H1 (cell line): ENCODE data around the gene TRAIP. TPM values are rescaled to one million over a fixed set of nuclear protein-coding genes. Genes with fewer than 3 reads are reported as not detected.

Experiments
- CTCF ChIA-PET: fragments of 300-600 bp; sonication (Branson Sonifier 250); formaldehyde crosslinking; loops from one replicate; lab custom pipeline; 2021; ENCODE audit not compliant: partially characterized antibody; lab: Charles Lee
- POLR2A ChIA-PET: fragments of 300-600 bp; sonication (Branson Sonifier 250); formaldehyde crosslinking; loops from one replicate; lab custom pipeline; 2021; ENCODE audit warnings: inconsistent platforms; ENCODE audit not compliant: partially characterized antibody; lab: Charles Lee
- DNase-seq, 2 experiments: peaks; one replicate each; pipeline versions ENCODE4 v3.0.0 to v3.0.0-alpha.2; 2010 to 2022; ENCODE audit warnings: low spot score in 2 of 2, low read depth in 1 of 2, mixed read lengths in 1 of 2
- FAIRE-seq: peaks from 2 replicates; lab custom pipeline; 2011; peaks lifted over from hg19 to GRCh38; lab: Jason Lieb, UNC
- H2AFZ ChIP-seq: 2 replicates; pipeline ENCODE4 v1.8.1; 2012; ENCODE audit warnings: low read length, inconsistent platforms
- H2AK5ac ChIP-seq: 2 replicates; pipeline ENCODE4 v1.6.1; 2013; ENCODE audit warnings: low read depth, low read length
- H2BK120ac ChIP-seq: replicated peaks from 2 replicates; pipeline ENCODE3; 2013; ENCODE audit warnings: low read depth, low read length, inconsistent platforms
- H2BK12ac ChIP-seq: 2 replicates; pipeline ENCODE4 v1.6.1; 2013; ENCODE audit warnings: low read depth, low read length
- H2BK15ac ChIP-seq: 2 replicates; pipeline ENCODE4 v1.6.1; 2013; ENCODE audit warnings: low read length
- H2BK20ac ChIP-seq: 2 replicates; pipeline ENCODE4 v1.6.1; 2013; ENCODE audit warnings: low read length
- H2BK5ac ChIP-seq: 2 replicates; pipeline ENCODE4 v1.6.1; 2013; ENCODE audit warnings: low read depth, low read length
- H3K14ac ChIP-seq: 2 replicates; pipeline ENCODE4 v1.6.1; 2013; ENCODE audit warnings: inconsistent platforms; ENCODE audit not compliant: insufficient read length
- H3K18ac ChIP-seq: 2 replicates; pipeline ENCODE4 v1.6.1; 2013; ENCODE audit warnings: low read length; ENCODE audit errors: extremely low read depth
- H3K23ac ChIP-seq: 2 replicates; pipeline ENCODE4 v1.6.1; 2013; ENCODE audit warnings: inconsistent platforms; ENCODE audit not compliant: insufficient read length
- H3K23me2 ChIP-seq: 2 replicates; pipeline ENCODE4 v1.6.1; 2013; ENCODE audit warnings: low read depth, low read length
- H3K27ac ChIP-seq: 2 replicates; pipeline ENCODE4 v1.6.1; 2011; ENCODE audit warnings: low read depth, low read length, inconsistent platforms
- H3K27me3 ChIP-seq, 4 experiments: replicated peaks in 1 of 4; 1 replicate in 1 of 4; 2 replicates in 3 of 4; pipeline versions ENCODE4 v1.6.1 to v1.8.1; 2011 to 2013; ENCODE audit warnings: low read length in 3 of 4, mild to moderate bottlenecking in 3 of 4, inconsistent platforms in 2 of 4, mixed read lengths in 2 of 4, moderate library complexity in 1 of 4; ENCODE audit not compliant: control insufficient read depth in 3 of 4, insufficient read depth in 3 of 4; ENCODE audit errors: extremely low read depth in 1 of 4
- H3K36me3 ChIP-seq, 4 experiments: 2 replicates each; pipeline versions ENCODE4 v1.6.1 to v1.8.1; 2011 to 2013; ENCODE audit warnings: mild to moderate bottlenecking in 4 of 4, low read length in 3 of 4, moderate library complexity in 2 of 4, control low read depth in 1 of 4, inconsistent platforms in 1 of 4; ENCODE audit not compliant: insufficient read depth in 4 of 4, control insufficient read depth in 2 of 4
- H3K4ac ChIP-seq: replicated peaks from 2 replicates; pipeline ENCODE3; 2013; ENCODE audit warnings: low read length, low read depth, mixed read lengths, inconsistent platforms; ENCODE audit not compliant: insufficient read length
- H3K4me1 ChIP-seq, 4 experiments: replicated peaks in 1 of 4; 1 replicate in 1 of 4; 2 replicates in 3 of 4; pipeline versions ENCODE4 v1.6.1 to v1.8.1; 2011 to 2013; ENCODE audit warnings: low read length in 3 of 4, inconsistent platforms in 2 of 4, mixed read lengths in 1 of 4; ENCODE audit not compliant: insufficient read depth in 4 of 4, control insufficient read depth in 3 of 4
- H3K4me2 ChIP-seq, 2 experiments: 2 replicates each; pipeline versions ENCODE4 v1.6.1 to v1.8.1; 2011 to 2013; ENCODE audit warnings: low read depth in 2 of 2, low read length in 2 of 2, control low read depth in 1 of 2, inconsistent platforms in 1 of 2, mild to moderate bottlenecking in 1 of 2; ENCODE audit not compliant: insufficient read depth in 1 of 2
- H3K4me3 ChIP-seq, 4 experiments: fragments of 200-600, 300-600 bp in 1 of 4; sonication (generic), shearing (Covaris generic), sonication (Bioruptor Twin) in 1 of 4; 2 replicates each; pipeline versions ENCODE4 v1.5.1 to v1.8.1; 2011 to 2016; ENCODE audit warnings: low read length in 4 of 4, low read depth in 3 of 4, control low read depth in 2 of 4, inconsistent platforms in 2 of 4, mild to moderate bottlenecking in 2 of 4, mixed read lengths in 1 of 4, moderate library complexity in 1 of 4; ENCODE audit not compliant: insufficient read depth in 2 of 4; ENCODE audit errors: extremely low read depth in 1 of 4
- H3K56ac ChIP-seq: replicated peaks from 2 replicates; pipeline ENCODE3; 2013; ENCODE audit warnings: low read depth, mild to moderate bottlenecking, mixed read lengths, low read length, inconsistent platforms; ENCODE audit not compliant: insufficient read length
- H3K79me1 ChIP-seq: 2 replicates; pipeline ENCODE4 v1.6.1; 2013; ENCODE audit warnings: low read depth, low read length, control low read depth
- H3K79me2 ChIP-seq, 2 experiments: 2 replicates each; pipeline versions ENCODE4 v1.6.1 to v1.8.1; 2012 to 2013; ENCODE audit warnings: low read length in 2 of 2, mild to moderate bottlenecking in 2 of 2, inconsistent platforms in 1 of 2; ENCODE audit not compliant: insufficient read depth in 2 of 2, control insufficient read depth in 1 of 2
- H3K9ac ChIP-seq, 4 experiments: replicated peaks in 1 of 4; 1 replicate in 1 of 4; 2 replicates in 3 of 4; pipeline versions ENCODE4 v1.6.1 to v1.8.1; 2011 to 2013; ENCODE audit warnings: low read depth in 3 of 4, low read length in 3 of 4, control low read depth in 2 of 4, mild to moderate bottlenecking in 2 of 4, moderate library complexity in 2 of 4, inconsistent platforms in 1 of 4; ENCODE audit errors: extremely low read depth in 1 of 4
- H3K9me3 ChIP-seq, 2 experiments: 2 replicates each; pipeline versions ENCODE4 v1.6.1 to v1.8.1; 2012 to 2013; ENCODE audit warnings: mild to moderate bottlenecking in 2 of 2, moderate library complexity in 2 of 2, control low read depth in 1 of 2, inconsistent platforms in 1 of 2, low read depth in 1 of 2, low read length in 1 of 2, mixed read lengths in 1 of 2; ENCODE audit not compliant: insufficient read depth in 2 of 2
- H4K20me1 ChIP-seq, 2 experiments: replicated peaks in 1 of 2; 2 replicates each; pipeline versions ENCODE3 to v1.8.1; 2011 to 2013; ENCODE audit warnings: inconsistent platforms in 2 of 2, low read length in 2 of 2, mild to moderate bottlenecking in 1 of 2; ENCODE audit not compliant: insufficient read depth in 2 of 2, control insufficient read depth in 1 of 2
- H4K5ac ChIP-seq: 2 replicates; pipeline ENCODE4 v1.6.1; 2013; ENCODE audit warnings: low read length, low read depth, mixed read lengths, inconsistent platforms; ENCODE audit not compliant: insufficient read length
- H4K8ac ChIP-seq: 2 replicates; pipeline ENCODE4 v1.8.0; 2013; ENCODE audit warnings: mild to moderate bottlenecking, moderate library complexity, low read length, inconsistent platforms; ENCODE audit not compliant: insufficient read depth; ENCODE audit errors: extremely low read depth
- H4K91ac ChIP-seq: replicated peaks from 2 replicates; pipeline ENCODE3; 2013; ENCODE audit warnings: low read length, mixed read lengths, inconsistent platforms; ENCODE audit not compliant: insufficient read length
- RAD21 ChIP-seq, 2 experiments: IDR thresholded peaks in 1 of 2; conservative IDR thresholded peaks in 1 of 2; 2 replicates each; pipeline ENCODE4 v1.6.1; 2011; ENCODE audit warnings: low read depth in 2 of 2, low read length in 2 of 2, improper control_type of control experiment in 1 of 2, inconsistent platforms in 1 of 2, mild to moderate bottlenecking in 1 of 2, moderate library complexity in 1 of 2
- SIN3A ChIP-seq, 2 experiments: IDR thresholded peaks in 1 of 2; conservative IDR thresholded peaks in 1 of 2; 2 replicates each; pipeline ENCODE4 v1.6.1; 2011 to 2012; ENCODE audit warnings: low read length in 2 of 2, improper control_type of control experiment in 1 of 2, low read depth in 1 of 2, mild to moderate bottlenecking in 1 of 2
- WGBS, 2 experiments: shearing (Covaris generic) in 1 of 2; methylation state at CpG; one replicate each; pipeline versions ENCODE4 v1.1.6 to v1.1.7; 2013 to 2015; ENCODE audit warnings: low lambda C conversion rate in 2 of 2, mixed read lengths in 2 of 2, inconsistent platforms in 1 of 2, low coverage in 1 of 2, missing lambda C conversion rate in 1 of 2; ENCODE audit not compliant: insufficient replicate concordance in 2 of 2, insufficient coverage in 1 of 2, insufficient read length in 1 of 2; ENCODE audit errors: extremely low coverage in 1 of 2, missing lambda C conversion rate in 1 of 2; 5-methylcytosine and 5-hydroxymethylcytosine counted together
- polyA plus RNA-seq, 7 experiments: library from polyadenylated mRNA; depleted of rRNA in 3 of 7; stranded (reverse) in 5 of 7; unstranded in 2 of 7; fragments of >200 nt in 5 of 7; fragments of 200-250 nt in 2 of 7; gene quantifications; 1 replicate in 5 of 7; 2 replicates in 1 of 7; 4 replicates in 1 of 7; pipeline versions ENCODE4 v1.2.1 to v1.2.3, GENCODE V29; 2011 to 2013; ENCODE audit warnings: missing spikeins in 2 of 7, mixed read lengths in 2 of 7
- total RNA-seq: library from RNA; stranded (reverse); fragmentation: NEBNext Ultra II Directional; extraction: Animal tissue kit (Norgen Biotek cat#: 25700); gene quantifications from 2 replicates; pipeline ENCODE4 v1.2.1, GENCODE V29; 2021
- TF ChIP-seq, protein P1 (sequence below), 3 experiments: IDR thresholded peaks; 1 replicate in 2 of 3; 2 replicates in 1 of 3; pipeline versions ENCODE4 v1.5.1 to v1.6.1; 2011; ENCODE audit warnings: low read length in 3 of 3, mild to moderate bottlenecking in 3 of 3, inconsistent platforms in 2 of 3, low read depth in 1 of 3, moderate library complexity in 1 of 3; ENCODE audit not compliant: insufficient read depth in 1 of 3; ENCODE audit errors: control extremely low read depth in 1 of 3

The TRAIP gene
- total and polyA plus RNA-seq, 2 of the 8 experiments (the other 6 are each of a cell fraction or from before 2014, with no cell fraction given), result 27.7 to 28.1 TPM

DNA sequence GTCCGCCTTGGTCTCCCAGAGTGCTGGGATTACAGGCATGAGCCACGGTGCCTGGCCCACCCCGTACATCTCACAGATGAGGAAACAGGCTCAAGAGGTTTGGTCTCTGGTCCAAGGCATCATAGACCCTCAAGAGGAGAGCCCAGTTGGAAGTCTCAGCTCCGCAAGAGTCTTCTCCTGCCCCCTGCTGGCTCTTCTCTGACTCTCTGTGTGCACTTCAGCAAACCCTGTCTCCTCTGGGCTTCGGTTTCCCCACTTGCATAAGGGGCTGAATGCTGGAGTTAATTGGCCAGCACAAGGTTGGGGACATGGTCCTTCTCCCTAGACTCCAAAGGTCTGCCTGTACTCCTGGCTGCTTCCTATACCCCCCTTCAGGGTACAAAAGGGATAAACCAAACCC, 43.5 kb upstream of the TRAIP start:
- Histone ChIP-seq H3K79me1 (no peaks in the 10 kb centered on the region), H2BK20ac (no peak overlapping the region), H2BK12ac (no peak overlapping the region), H3K9ac (no peak overlapping the region), H3K4me2 (no peak overlapping the region), H3K4me3 (no peak overlapping the region), H3K23ac (no peak overlapping the region), H2AK5ac (no peak overlapping the region), H4K91ac (no peak overlapping the region), H3K23me2 (no peaks in the 10 kb centered on the region; the same call in 1 of the 2 replicates), H2AFZ (no peak overlapping the region), H4K5ac (no peak overlapping the region), H4K20me1 (peaks cover 0 to 2% of the 10 kb centered on the region in 2 experiments), H3K27ac (no peak overlapping the region), H3K18ac (no peak overlapping the region), H2BK5ac (no peak overlapping the region), H3K56ac (no peak overlapping the region), H4K8ac (no peak overlapping the region), H3K4ac (no peak overlapping the region), H3K9me3 (no peaks in the 10 kb centered on the region), H2BK15ac (no peak overlapping the region), H3K4me1 (peaks cover 0 to 9% (median 8%) of the 10 kb centered on the region in 4 experiments; a peak in 6 of 7 replicates), H3K27me3 (peaks cover 0 to 3% (median 1%) of the 10 kb centered on the region in 4 experiments; a peak in 3 of 7 replicates), H3K79me2 (no peaks in the 10 kb centered on the region), H2BK120ac (no peak overlapping the region), H3K14ac (no peak overlapping the region), H3K36me3 (no peaks in the 10 kb centered on the region)
- FAIRE-seq, result no peak
- CTCF ChIA-PET, result interaction anchor here (0.6 to 16.1 kb wide), 31 partner anchors 10 to 712 kb away, joined by 3 to 306 read pairs (median 5); partner anchors contain the start of genes AMIGO3, CAMKV, CDHR4 and INKA1
- no peak for TF ChIP-seq SIN3A (conservative IDR thresholded peaks at IDR 0.05 in 1 of 2, IDR thresholded peaks at IDR 0.05 in 1 of 2; ENCODE audit: low read depth in 1 of 2, low read length in 2 of 2)
- TF ChIP-seq, protein P1, sequence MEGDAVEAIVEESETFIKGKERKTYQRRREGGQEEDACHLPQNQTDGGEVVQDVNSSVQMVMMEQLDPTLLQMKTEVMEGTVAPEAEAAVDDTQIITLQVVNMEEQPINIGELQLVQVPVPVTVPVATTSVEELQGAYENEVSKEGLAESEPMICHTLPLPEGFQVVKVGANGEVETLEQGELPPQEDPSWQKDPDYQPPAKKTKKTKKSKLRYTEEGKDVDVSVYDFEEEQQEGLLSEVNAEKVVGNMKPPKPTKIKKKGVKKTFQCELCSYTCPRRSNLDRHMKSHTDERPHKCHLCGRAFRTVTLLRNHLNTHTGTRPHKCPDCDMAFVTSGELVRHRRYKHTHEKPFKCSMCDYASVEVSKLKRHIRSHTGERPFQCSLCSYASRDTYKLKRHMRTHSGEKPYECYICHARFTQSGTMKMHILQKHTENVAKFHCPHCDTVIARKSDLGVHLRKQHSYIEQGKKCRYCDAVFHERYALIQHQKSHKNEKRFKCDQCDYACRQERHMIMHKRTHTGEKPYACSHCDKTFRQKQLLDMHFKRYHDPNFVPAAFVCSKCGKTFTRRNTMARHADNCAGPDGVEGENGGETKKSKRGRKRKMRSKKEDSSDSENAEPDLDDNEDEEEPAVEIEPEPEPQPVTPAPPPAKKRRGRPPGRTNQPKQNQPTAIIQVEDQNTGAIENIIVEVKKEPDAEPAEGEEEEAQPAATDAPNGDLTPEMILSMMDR (IDR thresholded peaks at IDR 0.05; ENCODE audit: control extremely low read depth in 1 of 3, insufficient read depth in 1 of 3, low read depth in 1 of 3, low read length in 3 of 3), result peak in 2 of 3 experiments; percentile 73; a peak in 3 of 4 replicates
- peak; percentile 74 to 84 for TF ChIP-seq RAD21 (IDR thresholded peaks at IDR 0.05 in 1 of 2, conservative IDR thresholded peaks at IDR 0.05 in 1 of 2; ENCODE audit: low read depth in 2 of 2, low read length in 2 of 2)
- 75% methylated on average over 5 of the region's 5 CpGs; no CpG with 5 or more reads in 1 of the 2 experiments for WGBS, 2 experiments
- peak in 1 of 2 experiments; percentile 64 for DNase-seq
- POLR2A ChIA-PET, result interaction anchor here (0.9 to 3.0 kb wide), 7 partner anchors 11 to 96 kb away, joined by 3 to 16 read pairs (median 3); partner anchors contain the start of genes INKA1 and TRAIP
